Measurements from ENCODE around the gene HEY2. TPM values are rescaled to one million over a fixed set of nuclear protein-coding genes. Genes with fewer than 3 reads are reported as not detected.
"Not testable (repeated sequence)": the region's sequence is repeated elsewhere in the genome, so short reads cannot be mapped to it uniquely, and the experiment has no call there.

Gene HEY2
- total and polyA plus RNA-seq, 4 donors, result 10.3 to 28.3 (median 22.0) TPM

DNA sequence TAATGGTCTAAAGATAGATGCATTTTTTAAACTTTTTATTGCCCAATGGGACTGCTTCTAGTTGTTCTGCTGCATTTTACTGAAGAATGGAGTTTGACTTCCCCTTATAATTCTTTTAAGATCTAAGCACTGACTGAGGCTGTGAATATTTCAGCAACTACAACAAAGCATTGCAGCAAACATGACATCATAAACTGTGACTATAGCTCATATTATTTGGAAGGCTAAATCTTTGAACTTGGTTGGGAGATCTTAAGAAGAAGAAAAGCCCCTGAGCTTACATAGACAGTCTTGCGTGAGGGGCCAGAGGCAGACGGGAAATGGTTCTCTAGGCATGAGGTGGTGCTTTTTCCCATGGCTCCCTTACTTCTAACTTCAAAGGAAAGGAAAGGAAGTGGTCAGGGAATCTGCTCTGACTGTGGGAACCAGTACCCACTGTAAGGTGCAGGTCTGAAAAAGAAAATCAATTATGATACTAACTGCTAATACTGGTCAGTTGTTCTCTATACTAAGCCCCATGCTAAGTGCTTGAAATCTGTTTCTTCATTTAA is 14.8 kb downstream of the HEY2 start:
- no peak for DNase-seq (ENCODE audit: low read depth in 4 of 6, low spot score in 6 of 6)
- Histone ChIP-seq H3K27me3 (ENCODE audit: control insufficient read depth, insufficient read depth, low read length) (no peaks in the 10 kb centered on the region), H3K9me3 (ENCODE audit: control insufficient read depth, insufficient read depth, low read length) (no peaks in the 10 kb centered on the region), H3K4me3 (ENCODE audit: low read depth, low read length) (no peak overlapping the region), H3K4me1 (ENCODE audit: control insufficient read depth, insufficient read depth, low read length) (peaks cover 6% of the 10 kb centered on the region), H3K36me3 (ENCODE audit: control insufficient read depth, insufficient read depth, low read length) (peaks cover 5% of the 10 kb centered on the region), H3K27ac (ENCODE audit: low read depth, low read length) (peak overlapping the region; percentile 22)
- WGBS (ENCODE audit: insufficient coverage), result no CpG with 5 or more reads among the region's 2 CpGs

DNA sequence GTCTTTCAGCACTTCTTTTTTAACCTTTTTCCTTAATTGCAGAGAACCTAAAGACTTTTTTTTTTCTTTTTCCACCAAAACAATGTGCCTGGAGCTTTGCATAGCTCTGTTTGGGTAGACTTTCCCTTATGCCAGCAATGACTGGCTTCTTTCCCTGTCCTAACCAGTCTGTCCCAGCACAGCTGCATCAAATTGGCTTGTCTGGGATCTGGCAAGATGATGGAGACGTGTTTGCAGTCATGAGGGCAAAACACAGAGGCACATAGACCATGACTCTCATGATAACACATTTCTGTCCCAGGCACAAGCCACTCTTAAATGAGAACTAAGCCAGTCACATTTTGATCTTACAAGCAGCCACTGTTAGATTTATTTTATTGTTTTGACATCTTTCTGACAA is 16.5 kb downstream of the HEY2 start:
- no peak overlapping the region for H3K4me3 ChIP-seq (ENCODE audit: low read depth, low read length)
- no peak for DNase-seq (ENCODE audit: low read depth in 4 of 6, low spot score in 6 of 6)
- H3K27ac ChIP-seq (ENCODE audit: low read depth, low read length), result no peak overlapping the region
- no peaks in the 10 kb centered on the region for H3K36me3 ChIP-seq (ENCODE audit: control insufficient read depth, insufficient read depth, low read length)
- H3K9me3 ChIP-seq (ENCODE audit: control insufficient read depth, insufficient read depth, low read length), result no peaks in the 10 kb centered on the region
- WGBS (ENCODE audit: insufficient coverage), result no CpG with 5 or more reads among the region's 1 CpG
- no peaks in the 10 kb centered on the region for H3K27me3 ChIP-seq (ENCODE audit: control insufficient read depth, insufficient read depth, low read length)
- H3K4me1 ChIP-seq (ENCODE audit: control insufficient read depth, insufficient read depth, low read length), result no peaks in the 10 kb centered on the region

DNA sequence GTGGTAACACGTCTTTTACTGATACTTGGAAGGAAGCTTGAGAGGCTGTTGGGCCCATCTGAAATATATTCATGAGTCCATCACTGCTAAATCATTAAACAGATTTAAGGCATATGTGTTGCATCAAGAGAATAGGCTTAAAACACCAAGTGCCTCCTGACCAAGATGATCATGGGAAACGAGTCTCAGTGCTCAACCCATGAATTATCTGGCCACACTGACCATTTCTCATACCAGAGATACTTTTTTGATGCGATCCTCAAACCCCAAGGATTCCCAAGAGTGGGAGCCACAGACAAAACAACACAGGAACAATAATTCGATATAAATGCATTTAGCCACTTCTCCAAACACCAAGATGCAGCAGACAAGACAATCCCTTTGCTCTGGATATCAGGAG is 17.2 kb downstream of the HEY2 start:
- Histone ChIP-seq H3K36me3 (ENCODE audit: control insufficient read depth, insufficient read depth, low read length) (no peaks in the 10 kb centered on the region), H3K4me3 (ENCODE audit: low read depth, low read length) (no peak overlapping the region), H3K27ac (ENCODE audit: low read depth, low read length) (no peak overlapping the region), H3K27me3 (ENCODE audit: control insufficient read depth, insufficient read depth, low read length) (no peaks in the 10 kb centered on the region), H3K9me3 (ENCODE audit: control insufficient read depth, insufficient read depth, low read length) (no peaks in the 10 kb centered on the region), H3K4me1 (ENCODE audit: control insufficient read depth, insufficient read depth, low read length) (no peaks in the 10 kb centered on the region)
- no peak for DNase-seq (ENCODE audit: low read depth in 4 of 6, low spot score in 6 of 6)
- 91% methylated on average over 3 of the region's 4 CpGs for WGBS (ENCODE audit: insufficient coverage)

GRCh38 chr6:125769147-125769783 is 19.8 kb downstream of the HEY2 start:
- H3K4me3 ChIP-seq (ENCODE audit: low read depth, low read length), result no peak overlapping the region
- H3K36me3 ChIP-seq (ENCODE audit: control insufficient read depth, insufficient read depth, low read length), result no peaks in the 10 kb centered on the region
- no peaks in the 10 kb centered on the region for H3K9me3 ChIP-seq (ENCODE audit: control insufficient read depth, insufficient read depth, low read length)
- H3K27ac ChIP-seq (ENCODE audit: low read depth, low read length), result no peak overlapping the region
- H3K4me1 ChIP-seq (ENCODE audit: control insufficient read depth, insufficient read depth, low read length), result no peaks in the 10 kb centered on the region
- 85% methylated on average over 4 of the region's 6 CpGs for WGBS (ENCODE audit: insufficient coverage)
- DNase-seq (ENCODE audit: low read depth in 4 of 6, low spot score in 6 of 6), result no peak
- H3K27me3 ChIP-seq (ENCODE audit: control insufficient read depth, insufficient read depth, low read length), result no peaks in the 10 kb centered on the region

DNA sequence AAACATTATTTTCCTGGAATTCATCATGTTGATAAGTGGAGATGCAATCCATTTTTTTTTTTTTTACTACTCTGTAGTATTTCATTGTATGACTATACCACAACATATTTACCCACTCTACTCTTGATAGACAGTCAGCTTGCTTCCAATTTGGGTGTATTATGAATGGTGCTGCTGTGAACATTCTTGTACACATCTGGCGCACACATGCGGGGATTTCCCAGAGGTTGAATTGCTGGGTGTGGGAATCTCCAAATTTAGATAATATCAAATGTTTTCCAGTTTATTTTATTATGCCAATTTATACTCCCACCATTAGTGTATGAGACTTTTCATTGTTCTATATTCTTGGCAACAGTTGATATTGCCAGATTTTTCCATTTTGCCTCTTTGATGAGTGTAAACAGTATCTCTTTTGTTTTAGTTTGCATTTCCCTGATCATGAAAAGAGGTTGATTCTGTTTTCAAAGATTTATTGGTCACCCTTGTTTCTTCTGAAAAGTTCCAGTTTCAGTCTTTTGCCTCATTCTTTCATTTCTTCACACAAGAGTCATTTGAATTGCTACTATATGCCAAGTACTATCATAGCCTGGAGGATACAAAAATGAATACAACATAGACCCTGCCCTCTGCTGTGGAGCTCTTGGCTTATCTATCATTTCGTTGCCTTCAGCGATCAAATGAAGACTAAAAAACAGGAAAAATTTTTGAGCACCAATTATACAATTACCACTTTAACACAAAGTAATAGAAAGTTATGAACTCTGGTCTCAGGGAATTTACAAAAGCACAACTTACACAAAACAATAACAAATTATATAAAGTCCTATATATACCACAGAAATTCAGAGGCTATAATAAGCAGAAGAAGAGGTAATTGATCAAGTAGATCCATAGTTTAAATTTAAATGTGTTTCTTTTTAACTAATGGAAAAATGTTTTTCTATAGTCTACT is 24.2 kb downstream of the HEY2 start:
- Histone ChIP-seq H3K9me3 (ENCODE audit: control insufficient read depth, insufficient read depth, low read length) (no peaks in the 10 kb centered on the region), H3K27me3 (ENCODE audit: control insufficient read depth, insufficient read depth, low read length) (no peaks in the 10 kb centered on the region), H3K4me1 (ENCODE audit: control insufficient read depth, insufficient read depth, low read length) (no peaks in the 10 kb centered on the region), H3K27ac (ENCODE audit: low read depth, low read length) (no peak overlapping the region), H3K36me3 (ENCODE audit: control insufficient read depth, insufficient read depth, low read length) (no peaks in the 10 kb centered on the region), H3K4me3 (ENCODE audit: low read depth, low read length) (no peak overlapping the region)
- DNase-seq (ENCODE audit: low read depth in 4 of 6, low spot score in 6 of 6), result peak in 1 of 6 donors; percentile 11
- no CpG with 5 or more reads among the region's 4 CpGs for WGBS (ENCODE audit: insufficient coverage)

- H3K27ac ChIP-seq (ENCODE audit: low read depth, low read length); H3K4me3 ChIP-seq (ENCODE audit: low read depth, low read length); H3K4me1 ChIP-seq (ENCODE audit: control insufficient read depth, insufficient read depth, low read length); H3K27me3 ChIP-seq (ENCODE audit: control insufficient read depth, insufficient read depth, low read length); DNase-seq (ENCODE audit: low read depth in 4 of 6, low spot score in 6 of 6); H3K36me3 ChIP-seq (ENCODE audit: control insufficient read depth, insufficient read depth, low read length); H3K9me3 ChIP-seq (ENCODE audit: control insufficient read depth, insufficient read depth, low read length): not testable (repeated sequence)
- 93% methylated on average over 5 of the region's 14 CpGs for WGBS (ENCODE audit: insufficient coverage)
Measured at GRCh38 chr6:125776107-125776826, 26.8 kb downstream of the HEY2 start.

GRCh38 chr6:125779924-125780539 is 30.6 kb downstream of the HEY2 start:
- H3K36me3 ChIP-seq (ENCODE audit: control insufficient read depth, insufficient read depth, low read length), result no peaks in the 10 kb centered on the region
- WGBS (ENCODE audit: insufficient coverage), result 0% methylated on average over 3 of the region's 17 CpGs
- DNase-seq (ENCODE audit: low read depth in 4 of 6, low spot score in 6 of 6), result peak; percentile 77 to 98 (median 92)
- peak overlapping the region; percentile 95 for H3K4me3 ChIP-seq (ENCODE audit: low read depth, low read length)
- no peaks in the 10 kb centered on the region for H3K9me3 ChIP-seq (ENCODE audit: control insufficient read depth, insufficient read depth, low read length)
- H3K27me3 ChIP-seq (ENCODE audit: control insufficient read depth, insufficient read depth, low read length), result no peaks in the 10 kb centered on the region
- no peaks in the 10 kb centered on the region for H3K4me1 ChIP-seq (ENCODE audit: control insufficient read depth, insufficient read depth, low read length)
- peak overlapping the region; percentile 98 for H3K27ac ChIP-seq (ENCODE audit: low read depth, low read length)

- H3K27me3 ChIP-seq (ENCODE audit: control insufficient read depth, insufficient read depth, low read length), result no peaks in the 10 kb centered on the region
- H3K36me3 ChIP-seq (ENCODE audit: control insufficient read depth, insufficient read depth, low read length), result no peaks in the 10 kb centered on the region
- DNase-seq (ENCODE audit: low read depth in 4 of 6, low spot score in 6 of 6), result peak; percentile 39 to 86 (median 61)
- WGBS (ENCODE audit: insufficient coverage), result 0% methylated on average over 20 of the region's 28 CpGs
- H3K9me3 ChIP-seq (ENCODE audit: control insufficient read depth, insufficient read depth, low read length), result no peaks in the 10 kb centered on the region
- peak overlapping the region; percentile 98 for H3K27ac ChIP-seq (ENCODE audit: low read depth, low read length)
- H3K4me3 ChIP-seq (ENCODE audit: low read depth, low read length), result peak overlapping the region; percentile 95
- no peaks in the 10 kb centered on the region for H3K4me1 ChIP-seq (ENCODE audit: control insufficient read depth, insufficient read depth, low read length)
Measured at GRCh38 chr6:125780540-125781313, 31.3 kb downstream of the HEY2 start.
